Activated CD8-positive, alpha-beta memory T cell treated with anti-CD3 and anti-CD28 coated beads for 48 hours (primary cell): ENCODE results near the gene SORL1.

Source experiments
- DNase-seq, 3 experiments: peaks; one replicate each; pipeline ENCODE4 v3.0.0-alpha.2; 2020; ENCODE audit warnings: low read depth in 2 of 3, low spot score in 2 of 3

SORL1 gene

GRCh38 chr11:121429556-121429955, 22.6 kb upstream of the SORL1 start:
- no peak for DNase-seq

DNA sequence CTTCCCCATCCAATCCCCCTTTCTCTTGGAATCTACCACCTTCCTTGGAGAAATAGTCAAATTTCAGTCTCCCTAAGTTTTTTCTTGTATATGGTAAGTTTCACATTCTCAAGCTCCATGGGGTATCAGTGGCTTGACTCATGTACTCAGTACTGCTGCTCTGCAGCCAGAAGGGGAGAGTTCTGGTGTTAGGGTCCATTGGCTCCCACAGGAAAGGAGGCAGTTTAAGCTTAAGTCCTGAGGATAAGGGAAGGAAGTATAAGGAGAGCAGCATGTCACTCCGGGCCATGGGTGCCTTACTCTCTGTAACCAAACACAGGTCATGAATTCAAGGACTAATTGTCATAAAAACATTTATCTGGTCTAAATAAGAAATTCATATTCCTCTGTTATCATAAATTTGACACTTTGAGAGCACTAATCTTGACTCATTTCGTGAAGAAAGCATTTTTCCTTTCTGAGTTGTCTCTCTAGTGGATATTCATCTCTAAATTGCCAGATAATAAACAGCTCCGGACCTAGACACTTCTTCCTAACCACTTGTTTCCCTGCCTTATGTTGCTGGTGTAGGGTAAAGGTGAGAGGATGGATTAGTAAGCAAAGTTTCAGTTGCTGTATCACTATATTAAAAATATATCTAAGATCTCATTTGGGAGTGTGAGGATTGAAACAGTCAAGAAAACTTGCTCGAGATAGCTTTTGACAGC, 20.1 kb upstream of the SORL1 start:
- DNase-seq = no peak

DNA sequence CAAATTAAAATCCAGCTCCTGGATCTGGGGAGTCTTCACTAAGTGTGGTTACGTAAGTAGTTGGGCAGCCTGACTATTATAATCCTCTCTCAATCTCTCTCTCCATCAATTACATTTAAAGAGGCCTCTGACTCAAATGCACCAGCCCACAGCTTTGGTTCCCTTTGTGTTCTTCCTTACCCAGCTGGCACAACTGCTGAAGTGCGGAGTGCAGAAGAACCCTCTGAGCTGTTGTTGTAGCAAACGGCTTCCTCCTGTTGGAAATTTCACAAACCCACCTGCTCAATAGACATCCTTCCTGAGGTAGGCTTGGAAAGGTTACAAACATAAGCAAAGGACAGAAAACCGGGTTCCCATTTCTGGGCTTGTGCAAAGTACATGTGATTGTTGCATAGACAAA, 17.0 kb upstream of the SORL1 start:
- no peak for DNase-seq

DNA sequence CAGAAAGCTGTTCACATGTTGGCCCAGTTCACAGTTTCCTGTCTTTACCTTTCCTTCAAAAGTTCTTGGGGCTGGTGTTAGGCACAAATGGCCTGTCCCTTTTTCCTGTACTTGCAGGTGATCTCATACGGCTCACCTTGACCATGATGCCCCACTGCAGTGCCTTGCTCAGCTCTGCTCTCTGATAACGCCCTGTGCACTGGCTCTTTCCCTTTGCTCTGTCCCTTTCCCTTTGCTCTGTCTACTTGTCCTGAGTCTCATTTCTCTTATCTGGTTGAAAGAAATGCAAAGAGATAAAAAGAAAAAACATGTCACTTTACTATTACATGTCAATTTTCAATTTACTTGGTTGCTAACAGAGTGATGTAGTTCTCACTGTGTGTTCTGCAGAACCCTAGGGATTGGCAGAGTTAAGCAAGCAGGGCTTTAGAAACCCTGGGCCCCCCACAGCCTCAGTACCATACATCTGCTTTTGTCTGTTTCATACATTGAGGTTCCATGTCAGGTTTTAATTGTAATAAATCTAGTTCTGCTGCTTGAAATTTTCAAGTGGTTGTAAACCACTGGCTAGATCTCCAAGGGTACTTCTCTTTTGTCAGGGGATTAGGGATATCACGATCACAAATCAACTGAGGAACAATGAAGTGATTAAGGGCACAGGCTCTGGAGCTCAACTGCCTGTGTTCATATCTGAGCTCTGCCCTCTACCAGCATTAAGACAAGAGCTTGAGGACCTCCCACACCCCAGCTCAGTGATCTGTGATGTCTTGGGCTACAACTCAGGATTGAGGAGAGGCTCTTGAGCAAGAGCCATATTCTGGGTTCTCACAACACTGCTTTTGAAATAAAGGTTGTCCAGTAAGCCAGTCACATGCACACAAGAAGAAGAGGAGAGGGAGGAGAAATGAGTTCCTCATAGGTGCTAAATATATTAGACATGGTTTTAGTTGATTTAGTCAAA, 16.3 kb upstream of the SORL1 start:
- no peak for DNase-seq

DNA sequence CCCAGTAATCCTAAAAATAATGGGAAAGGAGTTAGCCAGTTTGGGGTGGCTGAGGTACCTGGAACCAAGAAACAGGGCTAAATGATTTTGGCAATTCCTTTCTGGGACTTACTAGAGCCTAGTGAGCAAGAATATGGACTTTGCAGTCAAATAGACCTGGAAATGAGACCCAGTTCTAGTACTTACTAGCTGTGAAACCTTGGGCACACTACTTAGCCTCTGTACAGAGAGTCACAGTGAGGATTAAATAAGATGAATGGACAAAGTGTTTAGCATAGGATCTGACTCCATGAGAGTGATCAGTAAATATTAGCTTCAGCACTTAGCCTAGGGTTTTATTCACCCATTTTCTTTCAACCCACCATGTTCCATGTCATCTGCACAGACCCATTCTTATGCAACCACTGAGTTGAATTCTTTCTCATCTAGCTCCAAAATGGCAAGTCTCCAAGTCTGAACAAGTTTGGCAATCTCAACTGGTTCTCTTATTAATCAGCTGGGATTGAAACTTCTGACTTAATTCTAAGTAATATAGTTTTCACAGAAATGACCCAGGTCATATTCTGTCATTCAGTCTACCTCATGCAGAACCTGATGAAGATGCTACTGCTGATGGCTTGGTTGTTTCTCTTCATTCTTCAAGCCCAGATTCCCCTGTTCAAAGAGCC, 15.0 kb upstream of the SORL1 start:
- DNase-seq = no peak

- DNase-seq = no peak
These were observed 14.4 kb upstream of the SORL1 start for GRCh38 chr11:121437686-121438078.

GRCh38 chr11:121439337-121439736, 12.8 kb upstream of the SORL1 start:
- no peak for DNase-seq

DNA sequence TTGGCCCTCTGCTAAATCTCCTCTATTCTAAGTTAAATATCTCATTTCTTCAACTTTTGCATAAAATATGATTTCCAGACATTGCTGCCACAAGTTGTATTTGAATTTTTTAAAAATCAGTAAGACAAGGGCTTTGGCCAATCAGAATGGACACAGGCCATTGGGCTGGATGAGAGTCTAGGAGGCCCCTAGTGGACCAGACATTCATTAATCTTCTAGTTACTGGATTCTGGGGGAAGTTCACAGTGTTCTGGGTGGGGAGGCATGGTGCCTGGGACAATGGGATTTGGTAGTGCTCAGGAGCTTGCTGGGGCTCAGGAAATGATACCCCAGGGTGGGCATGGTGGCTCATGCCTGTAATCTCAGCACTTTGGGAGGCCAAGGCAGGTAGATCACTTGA, 12.4 kb upstream of the SORL1 start:
- DNase-seq = no peak

- DNase-seq = no peak
These were observed 10.6 kb upstream of the SORL1 start for GRCh38 chr11:121441521-121441920.

DNA sequence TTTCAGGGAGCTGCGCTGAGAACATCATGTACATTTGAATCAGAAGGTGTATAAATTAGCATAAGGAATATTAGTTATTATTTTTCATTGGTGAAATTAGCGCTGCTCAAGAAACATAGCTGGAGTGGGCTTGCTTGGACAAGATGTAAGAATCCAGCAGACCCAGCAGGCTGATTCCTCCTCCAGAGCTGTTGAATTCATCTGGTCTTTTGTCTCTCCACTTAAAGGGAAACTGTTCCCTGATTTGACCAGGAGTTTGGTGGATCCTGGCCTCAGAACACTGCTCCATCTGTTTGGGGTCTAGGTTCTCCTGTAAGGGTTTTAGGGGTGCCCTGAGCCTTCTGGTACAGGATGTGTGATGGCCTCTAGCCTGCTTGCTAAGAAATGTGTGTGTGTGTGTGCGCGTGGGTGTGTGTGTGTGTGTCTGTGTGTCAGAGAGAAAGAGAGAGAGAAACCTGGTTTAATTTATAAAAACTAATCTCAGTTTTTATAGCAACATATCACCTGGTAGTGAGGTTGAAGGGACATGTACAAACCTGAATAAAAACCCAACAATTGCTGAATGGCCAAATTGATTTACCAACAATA, 8.3 kb upstream of the SORL1 start:
- no peak for DNase-seq

- DNase-seq = no peak
These were observed 7.6 kb upstream of the SORL1 start for GRCh38 chr11:121444526-121444925.

DNA sequence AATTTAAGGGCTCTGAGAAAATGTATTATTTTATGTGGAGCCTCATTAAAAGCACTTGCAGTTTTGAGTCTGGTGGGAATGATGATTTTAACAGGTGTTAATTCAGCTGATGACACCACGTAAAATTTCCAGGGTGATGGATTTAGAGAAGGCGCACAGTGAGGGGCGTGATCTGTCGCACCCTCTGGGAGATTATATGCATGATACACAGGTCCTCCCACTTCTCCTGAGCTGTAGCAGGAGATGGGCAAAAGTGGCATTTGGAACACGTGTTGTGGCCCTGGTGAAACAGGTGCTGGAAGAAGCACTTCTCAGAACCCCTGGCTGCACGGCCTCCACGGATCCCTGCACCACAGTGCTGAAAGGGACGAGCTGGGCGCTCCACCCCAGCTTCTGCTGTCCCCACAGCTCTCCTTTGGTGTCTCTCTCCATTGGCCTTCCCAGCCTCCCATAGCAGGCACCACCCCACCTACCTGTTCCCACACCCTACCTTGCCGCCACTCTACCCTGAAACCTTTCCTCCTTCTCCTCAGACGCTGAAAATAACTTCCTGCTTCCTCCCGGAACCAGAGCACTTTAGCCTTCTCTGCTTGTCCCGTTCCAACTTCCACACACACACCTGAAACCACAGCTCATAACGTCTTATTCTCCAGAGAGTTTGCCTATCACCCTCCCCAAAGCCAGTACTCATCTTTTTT, 6.9 kb upstream of the SORL1 start:
- no peak for DNase-seq

DNA sequence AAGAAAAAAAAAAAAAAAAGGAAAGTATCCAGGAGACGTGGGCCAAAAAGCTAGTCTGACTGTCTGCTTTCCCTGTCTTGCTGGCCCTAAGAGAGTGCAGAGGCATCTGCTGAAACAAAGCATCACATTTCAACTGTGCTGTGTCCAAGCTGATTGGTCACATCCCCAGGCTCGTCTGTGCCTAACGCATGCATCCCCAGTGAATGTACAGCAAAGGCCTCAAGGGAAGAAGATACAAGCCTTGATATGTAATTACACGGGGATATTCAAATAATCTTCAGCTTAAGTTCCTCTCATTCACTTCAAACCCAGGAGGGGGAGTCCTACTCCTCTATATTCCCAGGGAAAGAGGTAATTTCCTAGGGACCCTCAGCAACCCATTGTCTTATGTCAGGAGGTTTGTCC, 5.4 kb upstream of the SORL1 start:
- DNase-seq = no peak

DNA sequence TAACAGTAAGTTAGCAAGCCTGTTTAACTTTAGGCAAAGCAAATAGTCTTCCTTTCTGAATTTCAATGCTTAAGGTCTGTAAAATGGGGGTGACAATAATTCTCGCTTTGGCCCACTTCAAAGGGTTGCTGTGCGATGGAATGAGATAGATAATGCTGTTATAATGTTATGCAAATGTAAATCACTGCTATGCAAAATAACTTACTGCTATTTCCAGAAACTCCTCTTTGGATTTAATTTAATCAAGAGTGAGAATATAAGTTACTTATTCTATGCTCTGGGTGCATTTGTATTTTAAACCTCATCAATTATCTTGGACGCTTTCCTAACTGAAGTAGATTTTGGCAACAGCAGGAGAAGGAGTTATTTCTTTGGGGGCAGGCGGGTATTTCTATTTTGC, 4.1 kb upstream of the SORL1 start:
- no peak for DNase-seq

DNA sequence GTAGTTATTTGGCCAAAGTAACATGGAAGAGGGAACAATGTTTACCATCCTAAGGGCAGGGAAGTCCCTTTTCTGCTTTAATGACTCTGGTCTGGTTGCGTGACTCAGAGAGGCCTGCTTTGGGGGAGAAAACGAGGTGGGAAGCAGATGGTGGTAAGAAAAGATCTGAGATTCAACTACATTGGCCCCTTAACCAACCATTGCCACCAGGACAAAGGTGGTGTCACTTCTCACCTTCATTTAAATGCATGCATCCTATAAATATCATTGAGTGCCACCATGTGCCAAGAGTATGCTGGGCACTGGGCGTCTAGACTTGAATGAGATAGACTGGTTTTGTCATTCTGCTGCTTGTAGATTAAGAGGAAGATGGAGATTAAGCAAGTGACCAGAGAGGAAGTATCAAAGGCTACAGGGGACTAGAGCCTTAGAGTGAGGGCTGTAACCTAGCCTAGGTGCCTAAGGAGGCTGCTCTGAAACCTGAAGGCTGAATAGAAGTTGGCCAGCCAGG, 3.6 kb upstream of the SORL1 start:
- DNase-seq = no peak

DNA sequence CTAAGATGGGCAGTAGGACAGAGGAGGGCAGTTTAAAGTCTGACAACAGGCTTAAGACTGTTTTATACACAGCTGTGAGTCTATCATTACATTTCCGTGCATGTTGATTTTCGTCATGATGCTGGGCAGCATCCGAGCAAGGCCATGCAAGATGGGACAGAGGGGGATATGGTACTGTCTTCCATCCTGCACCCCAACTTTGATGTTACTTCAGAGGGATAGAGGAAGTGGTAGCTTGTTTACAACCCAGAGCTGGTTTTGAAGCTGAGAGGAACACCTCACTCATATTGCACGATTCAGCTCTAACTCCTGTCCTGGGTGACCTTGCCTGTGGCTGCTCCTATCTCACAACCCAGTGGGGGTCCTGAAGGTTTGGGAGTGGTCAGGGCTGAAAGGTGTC, 3.0 kb upstream of the SORL1 start:
- no peak for DNase-seq

DNA sequence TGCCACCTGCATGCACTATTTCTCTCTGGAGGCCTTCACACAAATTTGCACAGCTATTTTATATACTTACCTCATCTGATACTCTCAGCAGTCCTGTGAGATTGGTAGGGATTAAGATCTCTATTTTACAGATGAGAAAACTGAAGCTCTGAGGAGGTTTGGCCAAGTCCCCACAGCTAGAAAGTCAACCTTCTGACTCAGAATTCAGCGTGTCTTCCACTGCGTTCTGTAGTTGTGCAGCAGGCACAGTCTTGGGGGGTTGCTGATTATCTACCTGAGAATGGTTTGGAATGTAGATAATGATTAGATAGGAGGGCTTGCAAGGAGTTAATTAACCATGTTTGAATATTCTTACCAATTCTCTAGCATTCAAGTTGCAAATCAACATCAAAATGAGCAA, 2.5 kb upstream of the SORL1 start:
- DNase-seq = no peak

- DNase-seq = no peak
These were observed 1.7 kb upstream of the SORL1 start for GRCh38 chr11:121450401-121450800.

- no peak for DNase-seq
These were observed 732 bp upstream of the SORL1 start for GRCh38 chr11:121451178-121451985.

DNA sequence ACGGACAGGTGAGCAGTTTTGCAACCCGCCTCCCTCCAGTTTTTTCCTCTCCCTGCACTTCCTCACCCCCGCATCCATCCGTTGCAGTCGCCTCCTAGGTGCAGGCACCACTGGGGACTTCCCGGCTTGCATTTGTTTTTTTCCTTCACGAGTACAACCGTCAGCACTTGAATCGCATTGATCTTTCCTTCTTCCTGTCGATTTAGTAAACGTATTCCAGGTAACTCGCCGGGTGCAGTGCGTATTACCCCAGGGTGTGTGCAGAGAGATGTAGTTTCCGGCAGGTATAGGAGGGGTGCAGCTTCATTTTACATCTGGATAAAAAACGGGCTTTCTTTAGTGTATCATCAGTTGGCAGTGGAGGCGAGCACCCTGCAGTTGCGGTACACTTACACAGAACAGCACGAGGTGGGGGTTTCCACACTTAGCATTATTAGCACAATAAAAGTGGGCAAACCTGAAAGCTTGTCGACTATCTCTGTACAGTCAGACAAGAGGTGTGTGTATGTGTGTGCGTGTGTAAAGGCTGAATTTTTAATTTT, 566 bp downstream of the SORL1 start, which contains the start of gene SORL1-AS1:
SORL1-AS1 (minus strand) TSS at position 359 of the 542 bp plus-strand sequence.
- no peak for DNase-seq
